Measurements from ENCODE around the gene BBS9. TPM values are rescaled to one million over a fixed set of nuclear protein-coding genes. Genes with fewer than 3 reads are reported as not detected.
"Not testable (repeated sequence)": the region's sequence is repeated elsewhere in the genome, so short reads cannot be mapped to it uniquely, and the experiment has no call there.

Gene BBS9
- total RNA-seq, 1 donor from 2014 or later = 19.6 TPM

DNA sequence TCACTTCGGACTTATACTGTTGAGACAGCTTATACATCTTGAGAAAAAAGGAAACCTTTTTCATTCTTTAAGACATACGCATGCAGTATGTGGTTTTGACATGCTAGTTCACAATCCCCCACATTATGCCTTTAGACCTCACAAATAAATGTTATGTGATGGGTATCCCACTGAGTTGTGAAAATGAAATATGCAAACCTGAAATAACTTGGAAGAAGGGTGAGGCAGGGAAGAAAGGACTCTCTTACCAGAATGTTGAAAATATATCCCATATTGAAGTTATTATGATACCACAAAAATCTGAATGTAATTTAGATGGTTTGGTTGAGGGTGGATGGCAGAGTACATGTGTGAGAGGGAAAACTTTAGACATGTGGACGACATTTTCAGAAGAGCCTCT, 379.8 kb downstream of the BBS9 start:
- Histone ChIP-seq H3K36me3 (no peaks in the 10 kb centered on the region), H3K27me3 (no peaks in the 10 kb centered on the region), H3K9me3 (no peaks in the 10 kb centered on the region), H3K4me1 (no peaks in the 10 kb centered on the region), H3K27ac (no peak overlapping the region), H3K4me3 (no peak overlapping the region)
- no peak for ATAC-seq
- intact Hi-C loops (cut with DNase I) = no loop called here
- TF ChIP-seq, protein P1, sequence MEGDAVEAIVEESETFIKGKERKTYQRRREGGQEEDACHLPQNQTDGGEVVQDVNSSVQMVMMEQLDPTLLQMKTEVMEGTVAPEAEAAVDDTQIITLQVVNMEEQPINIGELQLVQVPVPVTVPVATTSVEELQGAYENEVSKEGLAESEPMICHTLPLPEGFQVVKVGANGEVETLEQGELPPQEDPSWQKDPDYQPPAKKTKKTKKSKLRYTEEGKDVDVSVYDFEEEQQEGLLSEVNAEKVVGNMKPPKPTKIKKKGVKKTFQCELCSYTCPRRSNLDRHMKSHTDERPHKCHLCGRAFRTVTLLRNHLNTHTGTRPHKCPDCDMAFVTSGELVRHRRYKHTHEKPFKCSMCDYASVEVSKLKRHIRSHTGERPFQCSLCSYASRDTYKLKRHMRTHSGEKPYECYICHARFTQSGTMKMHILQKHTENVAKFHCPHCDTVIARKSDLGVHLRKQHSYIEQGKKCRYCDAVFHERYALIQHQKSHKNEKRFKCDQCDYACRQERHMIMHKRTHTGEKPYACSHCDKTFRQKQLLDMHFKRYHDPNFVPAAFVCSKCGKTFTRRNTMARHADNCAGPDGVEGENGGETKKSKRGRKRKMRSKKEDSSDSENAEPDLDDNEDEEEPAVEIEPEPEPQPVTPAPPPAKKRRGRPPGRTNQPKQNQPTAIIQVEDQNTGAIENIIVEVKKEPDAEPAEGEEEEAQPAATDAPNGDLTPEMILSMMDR (IDR thresholded peaks at IDR 0.05) = no peak
- no peak for DNase-seq

DNA sequence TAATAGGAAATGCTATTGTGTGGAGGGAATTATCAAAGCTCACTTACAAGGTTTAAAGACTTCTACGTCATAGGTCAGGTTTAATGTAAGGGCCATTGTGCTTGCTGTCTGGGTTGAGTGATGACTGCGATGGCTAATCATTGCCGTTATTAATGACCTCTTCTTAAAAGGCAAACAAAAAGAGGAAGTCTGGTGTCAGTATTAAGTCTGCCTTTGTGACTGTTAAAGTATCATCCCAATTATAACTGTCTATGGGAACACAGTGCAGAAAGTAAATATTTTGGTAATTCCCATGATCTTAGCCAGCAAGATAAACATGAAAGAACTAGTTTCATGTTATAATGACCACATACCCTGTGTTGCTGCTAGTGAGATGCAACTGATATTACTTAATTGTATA, 382.4 kb downstream of the BBS9 start:
- H3K9me3 ChIP-seq = no peaks in the 10 kb centered on the region
- TF ChIP-seq, protein P1 (IDR thresholded peaks at IDR 0.05) = no peak
- intact Hi-C loops (cut with DNase I) = no loop called here
- no peaks in the 10 kb centered on the region for H3K36me3 ChIP-seq
- DNase-seq (no peak), ATAC-seq (no peak)
- no peak overlapping the region for H3K4me3 ChIP-seq
- H3K27ac ChIP-seq = no peak overlapping the region
- no peaks in the 10 kb centered on the region for H3K27me3 ChIP-seq
- no peaks in the 10 kb centered on the region for H3K4me1 ChIP-seq

DNA sequence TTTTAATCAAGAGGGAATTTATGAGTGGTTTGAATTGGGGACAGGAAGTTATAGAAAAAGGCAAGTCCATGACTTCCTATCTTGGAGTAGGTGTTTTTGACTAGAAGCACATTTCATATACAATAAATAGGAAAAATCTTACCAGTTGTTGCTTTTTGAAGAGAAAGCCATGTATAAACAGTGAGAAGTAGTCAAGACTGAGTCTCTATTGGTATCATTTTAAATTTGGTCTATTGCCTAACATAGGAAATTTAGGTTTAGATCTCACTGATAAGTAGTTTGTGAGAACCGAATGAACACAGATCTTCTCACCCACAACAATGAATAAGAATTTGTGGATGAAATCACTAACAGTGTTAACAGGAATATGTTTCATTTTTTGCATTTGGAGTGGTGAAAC, 387.2 kb downstream of the BBS9 start:
- Histone ChIP-seq H3K9me3 (no peaks in the 10 kb centered on the region), H3K36me3 (no peaks in the 10 kb centered on the region)

DNA sequence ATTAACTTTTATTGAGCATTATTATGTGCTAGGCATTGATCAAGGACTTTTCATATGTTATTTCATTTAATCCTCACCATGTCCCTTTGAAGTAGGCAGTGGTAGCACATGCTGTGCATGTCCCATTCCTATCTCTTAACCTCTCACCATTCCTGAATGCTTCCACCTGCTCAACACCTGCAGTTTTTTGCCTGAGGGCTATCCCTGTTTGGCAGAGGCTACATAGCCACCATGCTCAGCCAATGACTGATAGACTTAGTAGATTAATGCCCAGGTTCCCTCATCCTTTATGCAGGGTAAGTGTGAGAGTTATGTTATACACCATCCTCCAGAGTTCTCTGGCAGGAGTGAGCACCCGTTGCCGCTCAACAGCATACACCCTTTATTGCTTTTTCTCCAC, 387.8 kb downstream of the BBS9 start:
- Histone ChIP-seq H3K27me3 (no peaks in the 10 kb centered on the region), H3K27ac (no peak overlapping the region), H3K36me3 (no peaks in the 10 kb centered on the region), H3K4me1 (no peaks in the 10 kb centered on the region), H3K9me3 (no peaks in the 10 kb centered on the region), H3K4me3 (no peak overlapping the region)
- intact Hi-C loops (cut with DNase I) = no loop called here
- ATAC-seq (no peak), DNase-seq (no peak)
- TF ChIP-seq, protein P1 (IDR thresholded peaks at IDR 0.05) = no peak

More for the DNA sequence above, 387.2 kb downstream of the BBS9 start:
- Histone ChIP-seq H3K27me3 (no peaks in the 10 kb centered on the region), H3K27ac (no peak overlapping the region), H3K4me1 (no peaks in the 10 kb centered on the region), H3K4me3 (no peak overlapping the region)
- intact Hi-C loops (cut with DNase I) = no loop called here
- ATAC-seq (no peak), DNase-seq (no peak)
- TF ChIP-seq, protein P1 (IDR thresholded peaks at IDR 0.05) = no peak

DNA sequence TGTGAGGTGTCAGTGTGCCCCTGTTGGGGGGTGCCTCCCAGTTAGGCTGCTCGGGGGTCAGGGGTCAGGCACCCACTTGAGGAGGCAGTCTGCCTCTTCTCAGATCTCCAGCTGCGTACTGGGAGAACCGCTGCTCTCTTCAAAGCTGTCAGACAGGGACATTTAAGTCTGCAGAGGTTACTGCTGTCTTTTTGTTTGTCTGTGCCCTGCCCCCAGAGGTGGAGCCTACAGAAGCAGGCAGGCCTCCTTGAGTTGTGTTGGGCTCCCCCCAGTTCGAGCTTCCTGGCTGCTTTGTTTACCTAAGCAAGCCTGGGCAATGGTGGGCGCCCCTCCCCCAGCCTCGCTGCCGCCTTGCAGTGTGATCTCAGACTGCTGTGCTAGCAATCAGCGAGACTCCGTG, 397.6 kb downstream of the BBS9 start:
- H3K4me3 ChIP-seq; H3K27ac ChIP-seq; H3K27me3 ChIP-seq; H3K4me1 ChIP-seq; DNase-seq; ATAC-seq; intact Hi-C loops (cut with DNase I); H3K9me3 ChIP-seq; H3K36me3 ChIP-seq: not testable (repeated sequence)

DNA sequence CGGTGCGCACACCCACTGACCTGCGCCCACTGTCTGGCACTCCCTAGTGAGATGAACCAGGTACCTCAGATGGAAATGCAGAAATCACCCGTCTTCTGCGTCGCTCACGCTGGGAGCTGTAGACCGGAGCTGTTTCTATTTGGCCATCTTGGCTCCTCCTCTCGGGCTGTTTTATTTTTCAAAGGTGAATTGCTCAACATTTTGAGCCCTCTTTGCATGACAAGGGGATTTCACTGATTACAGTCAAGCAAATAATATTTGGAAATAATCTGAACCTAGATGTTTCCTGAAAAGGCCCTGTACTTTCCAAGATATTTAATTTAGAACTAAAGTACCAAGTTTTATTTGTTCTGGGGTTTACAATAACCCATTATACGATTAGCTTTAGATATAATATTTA, 398.2 kb downstream of the BBS9 start:
- DNase-seq; H3K36me3 ChIP-seq; ATAC-seq; H3K27ac ChIP-seq; H3K27me3 ChIP-seq; H3K4me3 ChIP-seq; H3K9me3 ChIP-seq; H3K4me1 ChIP-seq; intact Hi-C loops (cut with DNase I): not testable (repeated sequence)

DNA sequence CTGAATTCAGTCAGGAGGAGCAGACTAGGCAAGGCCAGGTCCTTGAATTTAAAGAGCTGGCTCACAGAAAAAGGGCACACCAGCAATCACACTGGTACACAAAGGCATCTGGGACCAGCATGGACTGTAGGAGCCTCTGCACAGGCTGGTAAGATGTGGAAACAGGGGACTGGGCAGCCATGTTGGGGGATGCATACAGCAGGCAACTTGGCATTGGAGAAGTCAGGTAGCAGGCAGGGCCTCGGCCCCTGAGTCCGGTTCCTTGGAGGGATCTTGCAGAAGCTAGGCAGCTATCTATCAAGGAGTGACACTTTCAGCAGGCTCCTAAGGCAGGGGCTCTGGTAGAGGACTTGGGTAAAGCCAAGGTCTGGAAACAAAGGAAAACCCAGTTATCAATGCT, 399.7 kb downstream of the BBS9 start:
- intact Hi-C loops (cut with DNase I) = no loop called here
- H3K4me1 ChIP-seq = no peaks in the 10 kb centered on the region
- TF ChIP-seq, protein P1 (IDR thresholded peaks at IDR 0.05) = no peak
- H3K27ac ChIP-seq = no peak overlapping the region
- H3K4me3 ChIP-seq = no peak overlapping the region
- H3K27me3 ChIP-seq = no peaks in the 10 kb centered on the region
- no peaks in the 10 kb centered on the region for H3K36me3 ChIP-seq
- no peaks in the 10 kb centered on the region for H3K9me3 ChIP-seq
- DNase-seq (no peak), ATAC-seq (no peak)
